Measurements from ENCODE around the gene HTD2.

Gene HTD2

GRCh38 chr3:58361866-58362265, 55.5 kb downstream of the HTD2 start:
- H3K9ac ChIP-seq (ENCODE audit: low read depth, low read length): no peak overlapping the region
- H3K27ac ChIP-seq (ENCODE audit: low read depth, low read length): no peak overlapping the region
- H3K9me3 ChIP-seq (ENCODE audit: insufficient read depth, low read depth, low read length): no peaks in the 10 kb centered on the region
- no peaks in the 10 kb centered on the region for H3K27me3 ChIP-seq (ENCODE audit: insufficient read depth, low read length)
- no peaks in the 10 kb centered on the region; the same call in 1 of the 2 replicates for H3K4me1 ChIP-seq (ENCODE audit: insufficient read depth, low read length)
- H3K4me3 ChIP-seq (ENCODE audit: low read length): no peak overlapping the region
- H3K36me3 ChIP-seq (ENCODE audit: insufficient read depth, low read length): no peaks in the 10 kb centered on the region

DNA sequence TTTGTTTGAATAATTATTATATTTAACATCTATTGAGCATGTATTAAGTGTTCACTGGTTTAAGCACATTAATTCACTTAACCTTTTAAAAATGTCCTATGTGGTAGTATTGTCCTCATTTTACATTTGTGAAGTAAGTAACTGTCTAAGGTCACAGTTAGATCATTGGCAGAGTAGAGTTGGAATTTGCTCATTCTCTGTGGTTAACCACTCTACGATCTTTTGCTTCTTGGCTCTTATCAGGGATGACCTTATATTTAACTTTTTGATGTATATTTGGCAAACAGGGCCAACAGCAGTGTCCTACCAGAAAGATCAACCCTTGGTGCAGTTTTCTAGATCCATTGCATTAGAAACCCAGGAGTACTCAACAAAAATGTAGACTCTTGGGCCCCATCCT, 60.4 kb downstream of the HTD2 start:
- Histone ChIP-seq H3K4me3 (ENCODE audit: low read length) (no peak overlapping the region), H3K27me3 (ENCODE audit: insufficient read depth, low read length) (no peaks in the 10 kb centered on the region), H3K9ac (ENCODE audit: low read depth, low read length) (no peak overlapping the region), H3K9me3 (ENCODE audit: insufficient read depth, low read depth, low read length) (no peaks in the 10 kb centered on the region), H3K4me1 (ENCODE audit: insufficient read depth, low read length) (peaks cover 4% of the 10 kb centered on the region; the same call in 1 of the 2 replicates), H3K36me3 (ENCODE audit: insufficient read depth, low read length) (no peaks in the 10 kb centered on the region), H3K27ac (ENCODE audit: low read depth, low read length) (no peak overlapping the region)
- WGBS: 92% methylated on average over 1 of the region's 1 CpG

- no peak overlapping the region for H3K9ac ChIP-seq (ENCODE audit: low read depth, low read length)
- no peak overlapping the region for H3K27ac ChIP-seq (ENCODE audit: low read depth, low read length)
- H3K27me3 ChIP-seq (ENCODE audit: insufficient read depth, low read length): no peaks in the 10 kb centered on the region
- H3K36me3 ChIP-seq (ENCODE audit: insufficient read depth, low read length): no peaks in the 10 kb centered on the region
- no peak overlapping the region for H3K4me3 ChIP-seq (ENCODE audit: low read length)
- peaks cover 4% of the 10 kb centered on the region; the same call in 1 of the 2 replicates for H3K4me1 ChIP-seq (ENCODE audit: insufficient read depth, low read length)
- WGBS: 84% methylated on average over 1 of the region's 1 CpG
- H3K9me3 ChIP-seq (ENCODE audit: insufficient read depth, low read depth, low read length): no peaks in the 10 kb centered on the region
Measured at GRCh38 chr3:58369038-58369437, 62.7 kb downstream of the HTD2 start.
